GM18511 (cell line): ENCODE measurements around the gene SOX2.
"Not testable (repeated sequence)": the region's sequence is repeated elsewhere in the genome, so short reads cannot be mapped to it uniquely, and the experiment has no call there.

Source experiments
- ATAC-seq: cut with Tn5 transposase; IDR thresholded peaks from one replicate; pipeline ENCODE4 v1.9.1; 2021; ENCODE audit warnings: mild to moderate bottlenecking, moderate library complexity; ENCODE audit not compliant: unreplicated experiment

SOX2 gene

GRCh38 chr3:181756645-181757297 lies 45.0 kb downstream of the SOX2 start:
- no peak for ATAC-seq

DNA sequence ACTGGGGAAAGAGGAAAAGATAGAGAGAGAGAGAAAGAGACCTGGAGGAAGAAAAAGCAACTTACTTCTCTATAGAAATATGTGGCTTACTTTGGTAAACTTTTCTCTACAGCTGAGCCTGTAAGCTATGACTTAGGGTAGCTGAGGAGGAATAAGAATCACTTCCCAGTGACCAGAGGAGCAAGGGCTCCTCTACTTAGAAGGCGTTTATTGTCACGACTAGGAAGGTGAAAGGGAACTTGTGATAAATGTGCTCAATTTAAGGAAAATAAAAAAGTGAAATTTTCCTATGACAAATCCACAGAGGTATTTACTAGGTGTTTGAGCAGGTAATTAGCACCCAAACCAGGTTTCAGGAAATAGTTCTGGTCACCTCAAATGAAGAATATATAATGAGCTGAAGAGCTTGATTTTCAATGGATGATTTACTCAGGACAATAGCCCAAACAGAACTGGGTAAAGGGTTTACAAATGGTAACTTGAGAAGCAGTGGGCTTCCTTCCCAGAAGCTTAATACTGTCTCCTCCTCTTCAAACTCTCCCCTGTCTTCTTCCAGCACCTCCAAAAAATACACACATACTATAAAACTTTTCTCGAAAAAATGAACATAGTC lies 46.1 kb downstream of the SOX2 start:
- no peak for ATAC-seq

DNA sequence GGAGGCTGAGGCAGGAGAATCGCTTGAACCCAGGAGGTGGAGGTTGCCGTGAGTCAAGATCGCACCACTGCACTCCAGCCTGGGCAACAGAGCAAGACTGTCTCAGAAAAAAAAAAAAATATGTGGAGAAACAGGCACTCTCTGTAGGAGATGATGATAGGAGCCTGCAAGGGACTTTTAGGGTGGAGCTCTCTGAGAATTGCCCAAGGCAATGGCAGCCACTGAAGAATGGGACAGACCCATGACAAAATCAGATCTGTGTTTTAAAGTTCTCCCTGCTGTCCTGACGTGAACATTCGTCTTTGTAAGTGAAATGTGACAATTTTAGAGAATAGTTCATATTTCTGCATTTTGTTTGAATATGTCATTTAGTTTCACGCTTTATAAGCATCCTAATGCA lies 50.2 kb downstream of the SOX2 start:
- no peak for ATAC-seq

DNA sequence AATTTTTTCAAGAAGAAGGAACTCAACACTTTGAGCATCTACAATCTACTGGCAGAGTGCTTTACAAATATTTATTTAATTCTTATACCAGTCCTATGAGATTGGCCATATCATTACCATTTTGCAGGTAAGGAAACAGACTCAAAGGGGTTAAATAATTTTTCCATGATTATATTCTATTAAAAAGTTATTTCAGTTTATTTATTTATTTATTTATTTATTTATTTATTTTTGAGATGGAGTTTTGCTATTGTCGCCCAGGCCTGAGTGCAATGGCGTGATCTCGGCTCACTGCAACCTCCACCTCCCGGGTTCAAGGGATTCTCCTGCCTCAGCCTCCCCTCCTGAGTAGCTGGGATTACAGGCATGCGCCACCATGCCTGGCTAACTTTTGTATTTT lies 52.3 kb downstream of the SOX2 start:
- ATAC-seq: not testable (repeated sequence)
